Stomach (tissue), 9 donors: Measurements from ENCODE around the gene KIAA1210. TPM values are rescaled to one million over a fixed set of nuclear protein-coding genes. Genes with fewer than 3 reads are reported as not detected.

Experiments used
- DNase-seq, 2 donors: peaks; one replicate each; pipeline versions ENCODE4 v3.0.0 to v3.0.0-alpha.2; 2013 to 2019
- H3K27ac ChIP-seq, 5 donors: fragments of 200-600 bp in 4 of 5; sonication (generic) in 4 of 5; one replicate each; pipeline ENCODE4 v1.5.1; 2013 to 2019; ENCODE audit warnings: mild to moderate bottlenecking in 1 of 5, moderate library complexity in 1 of 5
- H3K27me3 ChIP-seq, 3 donors: fragments of 200-600 bp; sonication (generic); one replicate each; pipeline ENCODE4 v1.5.1; 2017 to 2019; ENCODE audit warnings: mixed run types in 1 of 3
- H3K36me3 ChIP-seq, 4 donors: fragments of 200-600 bp; sonication (generic); 1 replicate in 3 of 4; 2 replicates in 1 of 4; pipeline ENCODE4 v1.5.1; 2016 to 2019
- H3K4me1 ChIP-seq, 4 donors: fragments of 200-600 bp; sonication (generic); one replicate each; pipeline ENCODE4 v1.5.1; 2016 to 2019
- H3K4me3 ChIP-seq, 4 donors: fragments of 200-600 bp; sonication (generic) in 3 of 4; one replicate each; pipeline ENCODE4 v1.5.1; 2016 to 2019; ENCODE audit warnings: mild to moderate bottlenecking in 1 of 4
- H3K9me3 ChIP-seq, 4 donors: fragments of 200-600 bp; sonication (generic); one replicate each; pipeline ENCODE4 v1.5.1; 2016 to 2019
- EP300 ChIP-seq: sonication (generic); formaldehyde crosslinking; IDR thresholded peaks from one replicate; pipeline ENCODE4 v1.6.1; 2017; ENCODE audit warnings: antibody characterized with exemption
- POLR2A ChIP-seq, 4 donors: fragments of 450-650 bp; IDR thresholded peaks; one replicate each; pipeline ENCODE4 v1.6.1; 2016; ENCODE audit warnings: antibody characterized with exemption in 4 of 4, control low read depth in 2 of 4, mild to moderate bottlenecking in 1 of 4, moderate library complexity in 1 of 4
- POLR2AphosphoS5 ChIP-seq, 3 donors: sonication (generic); formaldehyde crosslinking; IDR thresholded peaks; one replicate each; pipeline ENCODE4 v1.6.1; 2016; ENCODE audit warnings: antibody characterized with exemption in 3 of 3
- WGBS, 5 donors: extraction: QIAGEN DNeasy Blood & Tissue Kit in 3 of 5; methylation state at CpG; one replicate each; pipeline versions ENCODE4 v1.1.5 to v1.1.7; 2013 to 2018; 5-methylcytosine and 5-hydroxymethylcytosine counted together
- intact Hi-C: fragments of 100-400 bp; cut with DNase I; formaldehyde crosslinking; loops from one replicate; pipeline ENCODE4 v1.15.1; 2023; ENCODE audit warnings: low total_unique reads
- polyA plus RNA-seq, 3 donors: library from polyadenylated mRNA; stranded (reverse); fragments of 200-250 nt; gene quantifications; one replicate each; pipeline ENCODE4 v1.2.3, GENCODE V29; 2013
- total RNA-seq, 5 donors: library from RNA; depleted of rRNA; stranded (reverse); fragments of >200 nt; gene quantifications; one replicate each; pipeline versions ENCODE4 v1.1.0 to v1.2.3, GENCODE V29; 2014 to 2016
- TF ChIP-seq, protein P1 (sequence below), 7 experiments: fragments of 450-650 bp in 4 of 7; fragments of 200-600 bp in 3 of 7; sonication (generic) in 3 of 7; IDR thresholded peaks; one replicate each; pipeline ENCODE4 v1.5.1; 2016 to 2019; ENCODE audit warnings: antibody characterized with exemption in 7 of 7, control low read depth in 2 of 7, mild to moderate bottlenecking in 1 of 7
- donor health status: healthy with polysubstance abuse.
- donor health status: Bipolar disorder and iron deficiency.
- donor health status: healthy.

KIAA1210 gene
- total and polyA plus RNA-seq, 8 donors: 44.3 TPM; not detected in 7

DNA sequence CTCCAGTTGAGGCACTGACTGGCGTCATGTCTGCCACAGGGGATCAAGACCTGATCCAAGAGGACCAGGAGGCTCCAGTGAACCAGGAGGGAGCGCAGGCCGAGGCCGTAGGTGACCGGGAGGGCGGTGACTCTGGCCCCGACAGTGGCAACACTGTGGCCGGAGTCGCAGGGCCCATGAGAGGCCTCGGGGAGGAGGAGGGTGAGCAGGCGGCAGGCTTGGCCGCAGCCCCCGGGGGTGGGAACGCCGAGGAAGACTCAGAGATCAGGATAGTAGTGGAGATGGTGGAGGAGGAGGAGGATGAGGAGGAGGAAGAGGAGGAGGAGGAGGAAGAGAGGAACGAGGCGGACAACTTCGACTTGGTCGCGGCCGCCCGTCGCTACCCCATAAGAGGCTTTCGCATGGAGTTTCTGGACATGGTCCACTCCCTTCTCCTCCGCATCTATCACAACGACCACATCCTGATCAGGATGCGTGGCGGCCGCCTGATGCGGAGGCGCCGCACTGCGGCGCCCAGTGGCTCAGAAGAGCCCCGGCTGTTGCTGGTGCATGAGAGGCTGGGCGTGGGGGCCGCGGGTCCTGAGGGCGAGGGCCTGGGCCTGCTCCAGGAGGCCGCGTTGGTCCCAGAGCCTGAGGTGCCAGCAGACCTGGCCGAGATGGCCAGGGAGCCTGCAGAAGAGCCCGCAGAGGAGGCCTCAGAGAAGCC, 54.3 kb downstream of the KIAA1210 start:
- peaks cover 0 to 6% (median 0%) of the 10 kb centered on the region in 3 donors for H3K27me3 ChIP-seq
- no peak overlapping the region for H3K4me3 ChIP-seq
- WGBS, 5 donors: 88 to 97% (median 94%) methylated on average over 9 to 43 of the region's 43 CpGs
- no peak overlapping the region for H3K27ac ChIP-seq
- no peak for DNase-seq
- H3K36me3 ChIP-seq: no peaks in the 10 kb centered on the region
- intact Hi-C loops: no loop called here
- no peaks in the 10 kb centered on the region for H3K4me1 ChIP-seq
- TF ChIP-seq, protein P1, sequence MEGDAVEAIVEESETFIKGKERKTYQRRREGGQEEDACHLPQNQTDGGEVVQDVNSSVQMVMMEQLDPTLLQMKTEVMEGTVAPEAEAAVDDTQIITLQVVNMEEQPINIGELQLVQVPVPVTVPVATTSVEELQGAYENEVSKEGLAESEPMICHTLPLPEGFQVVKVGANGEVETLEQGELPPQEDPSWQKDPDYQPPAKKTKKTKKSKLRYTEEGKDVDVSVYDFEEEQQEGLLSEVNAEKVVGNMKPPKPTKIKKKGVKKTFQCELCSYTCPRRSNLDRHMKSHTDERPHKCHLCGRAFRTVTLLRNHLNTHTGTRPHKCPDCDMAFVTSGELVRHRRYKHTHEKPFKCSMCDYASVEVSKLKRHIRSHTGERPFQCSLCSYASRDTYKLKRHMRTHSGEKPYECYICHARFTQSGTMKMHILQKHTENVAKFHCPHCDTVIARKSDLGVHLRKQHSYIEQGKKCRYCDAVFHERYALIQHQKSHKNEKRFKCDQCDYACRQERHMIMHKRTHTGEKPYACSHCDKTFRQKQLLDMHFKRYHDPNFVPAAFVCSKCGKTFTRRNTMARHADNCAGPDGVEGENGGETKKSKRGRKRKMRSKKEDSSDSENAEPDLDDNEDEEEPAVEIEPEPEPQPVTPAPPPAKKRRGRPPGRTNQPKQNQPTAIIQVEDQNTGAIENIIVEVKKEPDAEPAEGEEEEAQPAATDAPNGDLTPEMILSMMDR (IDR thresholded peaks at IDR 0.05): no peak
- no peak for TF ChIP-seq EP300
- no peak for TF ChIP-seq POLR2A (IDR thresholded peaks at IDR 0.05)
- TF ChIP-seq POLR2AphosphoS5 (IDR thresholded peaks at IDR 0.05): no peak
- H3K9me3 ChIP-seq: peaks cover 0 to 5% (median 0%) of the 10 kb centered on the region in 4 donors

DNA sequence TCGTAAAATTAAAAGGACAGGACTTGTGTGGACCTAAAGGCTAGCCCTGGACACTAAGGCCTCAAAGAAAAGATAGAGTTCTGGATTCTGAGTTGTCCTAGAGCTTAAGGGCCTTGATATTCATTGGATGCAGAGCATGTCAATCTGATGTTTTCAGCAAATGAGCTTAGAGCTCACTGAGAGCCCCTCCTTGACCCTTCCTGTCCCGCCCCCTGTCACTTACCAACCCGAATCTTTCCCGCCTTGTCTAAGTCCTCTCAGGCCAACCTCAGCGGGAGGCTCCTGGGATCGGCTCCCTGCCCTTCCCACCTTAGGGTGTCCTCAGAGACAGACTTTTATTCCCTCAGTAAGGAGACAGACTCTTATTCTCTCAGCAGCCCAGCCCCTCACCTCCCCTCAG, 54.9 kb downstream of the KIAA1210 start, which contains the start of gene CT47C1:
TSS of gene CT47C1 (plus strand) at position 250 of the 400 bp plus-strand sequence. CDS start 233 bp downstream, outside the sequence.
- DNase-seq: no peak
- Histone ChIP-seq H3K4me1 (no peaks in the 10 kb centered on the region), H3K36me3 (no peaks in the 10 kb centered on the region), H3K9me3 (peaks cover 0 to 5% (median 0%) of the 10 kb centered on the region in 4 donors), H3K4me3 (no peak within 1 kb of the TSS), H3K27me3 (peaks cover 0 to 6% (median 0%) of the 10 kb centered on the region in 3 donors), H3K27ac (no peak within 1 kb of the TSS)
- intact Hi-C loops: no loop called here
- WGBS, 5 donors: 78 to 97% (median 85%) methylated on average over 6 of the region's 6 CpGs
- TF ChIP-seq POLR2A (IDR thresholded peaks at IDR 0.05) (no peak), EP300 (no peak), POLR2AphosphoS5 (IDR thresholded peaks at IDR 0.05) (no peak)
- TF ChIP-seq, protein P1 (IDR thresholded peaks at IDR 0.05): no peak

DNA sequence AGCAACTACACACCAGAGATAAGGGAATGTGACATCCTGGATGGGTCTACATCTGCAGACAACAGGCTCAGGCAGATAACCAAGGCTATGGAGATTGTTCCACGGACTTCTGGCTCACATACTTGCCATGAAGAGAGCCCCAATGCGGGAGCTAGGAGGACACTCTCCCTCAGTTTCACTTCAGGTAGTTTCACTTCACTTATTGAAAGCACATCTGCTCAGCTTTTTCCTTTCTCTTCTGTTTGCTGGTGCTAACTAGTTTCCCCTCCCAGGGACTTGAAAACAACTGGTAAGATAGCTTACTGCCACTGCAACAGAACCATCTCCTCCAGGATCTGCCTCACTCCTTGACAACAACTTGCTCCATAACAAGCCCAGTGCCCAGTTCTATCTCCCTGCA, 56.2 kb downstream of the KIAA1210 start:
- 42 to 84% (median 61%) methylated on average over 2 of the region's 2 CpGs for WGBS, 5 donors
- TF ChIP-seq EP300: no peak
- no peaks in the 10 kb centered on the region for H3K4me1 ChIP-seq
- H3K9me3 ChIP-seq: peaks cover 0 to 5% (median 0%) of the 10 kb centered on the region in 4 donors
- no peak overlapping the region for H3K27ac ChIP-seq
- DNase-seq: no peak
- peaks cover 0 to 12% (median 0%) of the 10 kb centered on the region in 3 donors for H3K27me3 ChIP-seq
- H3K36me3 ChIP-seq: no peaks in the 10 kb centered on the region
- H3K4me3 ChIP-seq: no peak overlapping the region
- intact Hi-C loops: no loop called here

DNA sequence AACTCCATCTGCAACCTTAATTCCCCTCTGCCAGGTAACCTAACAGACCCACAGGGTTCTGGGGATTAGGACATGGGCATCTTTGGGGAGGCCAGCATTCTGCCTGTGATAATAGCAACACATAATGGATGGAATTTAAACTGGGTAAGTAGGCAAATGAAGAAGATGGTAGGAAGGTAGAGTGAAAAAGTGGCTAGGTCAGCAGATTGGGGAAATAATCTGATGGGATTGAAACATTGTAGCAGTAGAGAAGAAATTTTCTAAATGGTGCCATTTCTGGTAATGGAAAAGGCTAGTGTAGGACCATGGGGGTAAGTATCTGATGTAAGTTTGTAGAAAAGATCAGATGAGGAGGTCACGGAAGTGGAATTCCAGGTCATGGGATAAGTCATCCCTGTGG, 57.9 kb downstream of the KIAA1210 start:
- H3K4me1 ChIP-seq: no peaks in the 10 kb centered on the region
- H3K4me3 ChIP-seq: no peak overlapping the region
- peaks cover 0 to 5% (median 0%) of the 10 kb centered on the region in 4 donors for H3K9me3 ChIP-seq
- H3K27me3 ChIP-seq: peaks cover 0 to 17% (median 0%) of the 10 kb centered on the region in 3 donors
- H3K27ac ChIP-seq: no peak overlapping the region
- intact Hi-C loops: loop anchor here (5.0 kb wide), 1 partner anchor 222 kb away; no protein-coding TSS in a partner anchor
- no peaks in the 10 kb centered on the region for H3K36me3 ChIP-seq
- no peak for DNase-seq
- 88 to 100% (median 91%) methylated on average over 1 of the region's 1 CpG for WGBS, 5 donors
- TF ChIP-seq POLR2A (IDR thresholded peaks at IDR 0.05) (no peak), POLR2AphosphoS5 (IDR thresholded peaks at IDR 0.05) (no peak), EP300 (no peak)
- TF ChIP-seq, protein P1 (IDR thresholded peaks at IDR 0.05): no peak

DNA sequence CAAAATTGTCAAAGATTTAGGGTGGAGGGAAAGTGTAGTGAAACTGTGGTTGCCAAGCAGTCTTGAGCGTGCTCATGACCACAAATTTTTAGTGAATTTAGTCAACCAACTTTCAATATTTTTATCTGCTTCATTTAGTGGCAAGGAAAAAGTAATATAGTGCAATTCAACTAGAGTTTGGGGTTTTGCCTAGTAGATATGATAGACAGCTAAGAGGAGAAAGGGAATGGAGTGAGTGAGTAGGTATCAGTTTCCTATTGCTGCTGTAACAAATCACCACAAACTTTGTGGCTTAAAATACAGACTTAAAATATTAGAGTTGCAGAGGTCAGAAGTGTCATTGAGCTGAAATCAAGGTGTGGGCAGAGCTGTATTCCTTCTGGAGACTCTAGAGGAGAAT, 58.5 kb downstream of the KIAA1210 start:
- H3K4me1 ChIP-seq: no peaks in the 10 kb centered on the region
- intact Hi-C loops: loop anchor here (5.0 kb wide), 1 partner anchor 222 kb away; no protein-coding TSS in a partner anchor
- H3K27me3 ChIP-seq: peaks cover 0 to 17% (median 0%) of the 10 kb centered on the region in 3 donors
- no peaks in the 10 kb centered on the region for H3K36me3 ChIP-seq
- H3K27ac ChIP-seq: no peak overlapping the region
- TF ChIP-seq POLR2AphosphoS5 (IDR thresholded peaks at IDR 0.05): no peak
- no peak for TF ChIP-seq EP300
- TF ChIP-seq, protein P1 (IDR thresholded peaks at IDR 0.05): no peak
- no peak for TF ChIP-seq POLR2A (IDR thresholded peaks at IDR 0.05)
- WGBS, 5 donors: 63 to 89% (median 79%) methylated on average over 1 of the region's 1 CpG
- no peak for DNase-seq
- peaks cover 0 to 5% (median 0%) of the 10 kb centered on the region in 4 donors for H3K9me3 ChIP-seq
- no peak overlapping the region for H3K4me3 ChIP-seq
